CD14-positive monocyte (primary cell): ENCODE measurements around the gene DLG1. TPM values are rescaled to one million over a fixed set of nuclear protein-coding genes. Genes with fewer than 3 reads are reported as not detected.

ENCODE experiments used
- DNase-seq, 3 donors: peaks; one replicate each; pipeline ENCODE4 v3.0.0-alpha.2; 2011 to 2022
- H2AFZ ChIP-seq: 2 replicates; pipeline ENCODE4 v1.6.0; 2012; ENCODE audit warnings: mild to moderate bottlenecking, low read depth, low read length, inconsistent platforms; ENCODE audit not compliant: insufficient read depth, poor library complexity, severe bottlenecking
- H3K27ac ChIP-seq, 2 donors: 1 replicate in 1 of 2; 2 replicates in 1 of 2; pipeline ENCODE4 v1.5.1; 2012 to 2013; ENCODE audit warnings: low read length in 2 of 2, control low read depth in 1 of 2, inconsistent platforms in 1 of 2, low read depth in 1 of 2, mild to moderate bottlenecking in 1 of 2
- H3K27me3 ChIP-seq, 2 donors: one replicate each; pipeline versions ENCODE4 v1.6.0 to v1.6.1; 2011 to 2013; ENCODE audit warnings: low read length in 2 of 2; ENCODE audit not compliant: control insufficient read depth in 2 of 2, insufficient read depth in 2 of 2
- H3K36me3 ChIP-seq, 2 donors: replicated peaks in 1 of 2; 1 replicate in 1 of 2; 2 replicates in 1 of 2; pipeline versions ENCODE4 v1.5.1 to v1.6.1; 2012 to 2013; ENCODE audit warnings: low read length in 2 of 2, control low read depth in 1 of 2, inconsistent platforms in 1 of 2, mild to moderate bottlenecking in 1 of 2; ENCODE audit not compliant: insufficient read depth in 2 of 2, control insufficient read depth in 1 of 2
- H3K4me1 ChIP-seq, 2 donors: 1 replicate in 1 of 2; 2 replicates in 1 of 2; pipeline versions ENCODE4 v1.5.1 to v1.6.1; 2012 to 2013; ENCODE audit warnings: low read length in 2 of 2, control low read depth in 1 of 2, inconsistent platforms in 1 of 2, mild to moderate bottlenecking in 1 of 2, moderate library complexity in 1 of 2; ENCODE audit not compliant: insufficient read depth in 2 of 2, control insufficient read depth in 1 of 2
- H3K4me2 ChIP-seq: replicated peaks from 2 replicates; pipeline ENCODE3; 2012; ENCODE audit warnings: low read length, moderate library complexity, mild to moderate bottlenecking; ENCODE audit not compliant: poor library complexity, severe bottlenecking; ENCODE audit errors: extremely low read depth
- H3K4me3 ChIP-seq, 3 experiments: fragments of 200-600 bp in 1 of 3; sonication (generic) in 1 of 3; replicated peaks in 1 of 3; 1 replicate in 2 of 3; 2 replicates in 1 of 3; pipeline ENCODE4 v1.5.1; 2011 to 2013; ENCODE audit warnings: low read length in 3 of 3, mild to moderate bottlenecking in 3 of 3, control low read depth in 2 of 3, low read depth in 2 of 3, inconsistent platforms in 1 of 3, moderate library complexity in 1 of 3
- H3K79me2 ChIP-seq: 2 replicates; pipeline ENCODE4 v1.6.0; 2012; ENCODE audit warnings: mild to moderate bottlenecking, control low read depth, inconsistent platforms, low read length, moderate library complexity; ENCODE audit not compliant: insufficient read depth
- H3K9ac ChIP-seq: 2 replicates; pipeline ENCODE4 v1.6.0; 2017; ENCODE audit warnings: low read length, mild to moderate bottlenecking; ENCODE audit not compliant: insufficient read depth, poor library complexity, severe bottlenecking
- H3K9me3 ChIP-seq, 2 donors: replicated peaks in 1 of 2; 1 replicate in 1 of 2; 2 replicates in 1 of 2; pipeline versions ENCODE4 v1.5.1 to v1.6.1; 2012 to 2013; ENCODE audit warnings: low read length in 2 of 2, control low read depth in 1 of 2; ENCODE audit not compliant: control insufficient read depth in 1 of 2, insufficient read depth in 1 of 2
- H4K20me1 ChIP-seq: 2 replicates; pipeline ENCODE4 v1.6.0; 2012; ENCODE audit warnings: mild to moderate bottlenecking, low read length, control low read depth, moderate library complexity; ENCODE audit not compliant: insufficient read depth
- H3K27ac Mint-ChIP-seq, 7 donors: one replicate each; pipeline ENCODE4 v1.8.0; 2020; ENCODE audit warnings: mild to moderate bottlenecking in 7 of 7, mixed read lengths in 7 of 7, moderate library complexity in 6 of 7, inconsistent platforms in 2 of 7
- H3K27me3 Mint-ChIP-seq, 3 donors: one replicate each; pipeline ENCODE4 v1.8.0; 2021 to 2022; ENCODE audit warnings: low read depth in 3 of 3, mild to moderate bottlenecking in 3 of 3, mixed read lengths in 3 of 3, moderate library complexity in 3 of 3, inconsistent platforms in 1 of 3
- H3K36me3 Mint-ChIP-seq, 2 donors: one replicate each; pipeline ENCODE4 v1.8.0; 2020; ENCODE audit warnings: mixed read lengths in 2 of 2, inconsistent platforms in 1 of 2, mild to moderate bottlenecking in 1 of 2
- H3K4me1 Mint-ChIP-seq: one replicate; pipeline ENCODE4 v1.8.0; 2020; ENCODE audit warnings: mild to moderate bottlenecking, mixed read lengths
- H3K4me3 Mint-ChIP-seq, 2 donors: one replicate each; pipeline ENCODE4 v1.8.0; 2020; ENCODE audit warnings: mild to moderate bottlenecking in 2 of 2, mixed read lengths in 2 of 2, moderate library complexity in 1 of 2
- H3K9me3 Mint-ChIP-seq, 7 donors: one replicate each; pipeline ENCODE4 v1.8.0; 2020 to 2022; ENCODE audit warnings: mixed read lengths in 7 of 7, mild to moderate bottlenecking in 6 of 7, moderate library complexity in 6 of 7, inconsistent platforms in 2 of 7
- WGBS: methylation state at CpG from one replicate; pipeline ENCODE4 v1.1.5; 2013; ENCODE audit warnings: missing lambda C conversion rate; ENCODE audit not compliant: insufficient coverage; 5-methylcytosine and 5-hydroxymethylcytosine counted together
- intact Hi-C, 2 donors: fragments of 100-400 bp; cut with micrococcal nuclease; formaldehyde crosslinking; loops; one replicate each; pipeline versions ENCODE4 v1.15.0 to v1.15.1; 2023
- polyA plus RNA-seq, 3 donors: library from polyadenylated mRNA; depleted of rRNA in 1 of 3; unstranded in 2 of 3; stranded (reverse) in 1 of 3; fragments of 300-500 nt in 2 of 3; fragments of >200 nt in 1 of 3; fragmentation: Illumina TruSeq in 2 of 3; gene quantifications; 1 replicate in 2 of 3; 2 replicates in 1 of 3; pipeline ENCODE4 v1.2.3, GENCODE V29; 2012 to 2021
- TF ChIP-seq, protein P1 (sequence below): fragments of 200-600 bp; IDR thresholded peaks from one replicate; pipeline ENCODE4 v1.8.0; 2022; ENCODE audit warnings: antibody characterized with exemption, mild to moderate bottlenecking

The DLG1 gene
- polyA plus RNA-seq, 3 donors = 6.5 to 21.9 (median 10.2) TPM

DNA sequence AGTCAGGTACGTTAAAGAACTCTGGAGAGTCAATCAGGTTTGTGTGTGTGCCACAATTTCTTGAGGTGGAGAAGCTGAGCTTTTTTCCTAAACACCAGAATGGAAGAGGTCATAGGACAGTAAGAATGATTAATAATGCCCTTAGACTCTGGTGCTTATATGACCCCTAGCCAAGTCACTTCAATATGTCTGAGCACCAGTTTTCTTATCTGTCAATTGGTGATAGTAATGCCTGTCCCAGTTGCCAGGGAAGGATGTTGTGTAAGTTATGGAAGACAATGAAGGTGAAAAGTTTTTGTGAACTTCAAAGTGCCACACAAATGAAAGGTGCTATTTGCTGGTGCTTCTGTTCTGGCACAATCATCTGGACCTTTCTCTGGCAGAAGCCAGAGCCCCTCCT, 22.2 kb upstream of the DLG1 start:
- Histone ChIP-seq H3K9me3 (no peaks in the 10 kb centered on the region), H3K4me1 (no peaks in the 10 kb centered on the region), H3K4me2 (no peak overlapping the region), H3K27me3 (peaks cover 2 to 4% of the 10 kb centered on the region in 2 donors), H3K9ac (no peak overlapping the region), H3K79me2 (no peaks in the 10 kb centered on the region), H3K27ac (no peak overlapping the region), H2AFZ (no peak overlapping the region), H3K4me3 (no peak overlapping the region), H3K36me3 (no peaks in the 10 kb centered on the region), H4K20me1 (no peaks in the 10 kb centered on the region)
- Mint-ChIP-seq H3K9me3 (peaks cover 0 to 7% (median 2%) of the 10 kb centered on the region in 7 donors), H3K27me3 (peaks cover 6 to 15% (median 12%) of the 10 kb centered on the region in 3 donors), H3K4me3 (no peak overlapping the region), H3K27ac (no peak overlapping the region), H3K4me1 (no peaks in the 10 kb centered on the region), H3K36me3 (no peaks in the 10 kb centered on the region)
- intact Hi-C loops = no loop called here
- no peak for DNase-seq
- TF ChIP-seq, protein P1, sequence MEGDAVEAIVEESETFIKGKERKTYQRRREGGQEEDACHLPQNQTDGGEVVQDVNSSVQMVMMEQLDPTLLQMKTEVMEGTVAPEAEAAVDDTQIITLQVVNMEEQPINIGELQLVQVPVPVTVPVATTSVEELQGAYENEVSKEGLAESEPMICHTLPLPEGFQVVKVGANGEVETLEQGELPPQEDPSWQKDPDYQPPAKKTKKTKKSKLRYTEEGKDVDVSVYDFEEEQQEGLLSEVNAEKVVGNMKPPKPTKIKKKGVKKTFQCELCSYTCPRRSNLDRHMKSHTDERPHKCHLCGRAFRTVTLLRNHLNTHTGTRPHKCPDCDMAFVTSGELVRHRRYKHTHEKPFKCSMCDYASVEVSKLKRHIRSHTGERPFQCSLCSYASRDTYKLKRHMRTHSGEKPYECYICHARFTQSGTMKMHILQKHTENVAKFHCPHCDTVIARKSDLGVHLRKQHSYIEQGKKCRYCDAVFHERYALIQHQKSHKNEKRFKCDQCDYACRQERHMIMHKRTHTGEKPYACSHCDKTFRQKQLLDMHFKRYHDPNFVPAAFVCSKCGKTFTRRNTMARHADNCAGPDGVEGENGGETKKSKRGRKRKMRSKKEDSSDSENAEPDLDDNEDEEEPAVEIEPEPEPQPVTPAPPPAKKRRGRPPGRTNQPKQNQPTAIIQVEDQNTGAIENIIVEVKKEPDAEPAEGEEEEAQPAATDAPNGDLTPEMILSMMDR = no peak
- WGBS = no CpG with 5 or more reads among the region's 1 CpG

DNA sequence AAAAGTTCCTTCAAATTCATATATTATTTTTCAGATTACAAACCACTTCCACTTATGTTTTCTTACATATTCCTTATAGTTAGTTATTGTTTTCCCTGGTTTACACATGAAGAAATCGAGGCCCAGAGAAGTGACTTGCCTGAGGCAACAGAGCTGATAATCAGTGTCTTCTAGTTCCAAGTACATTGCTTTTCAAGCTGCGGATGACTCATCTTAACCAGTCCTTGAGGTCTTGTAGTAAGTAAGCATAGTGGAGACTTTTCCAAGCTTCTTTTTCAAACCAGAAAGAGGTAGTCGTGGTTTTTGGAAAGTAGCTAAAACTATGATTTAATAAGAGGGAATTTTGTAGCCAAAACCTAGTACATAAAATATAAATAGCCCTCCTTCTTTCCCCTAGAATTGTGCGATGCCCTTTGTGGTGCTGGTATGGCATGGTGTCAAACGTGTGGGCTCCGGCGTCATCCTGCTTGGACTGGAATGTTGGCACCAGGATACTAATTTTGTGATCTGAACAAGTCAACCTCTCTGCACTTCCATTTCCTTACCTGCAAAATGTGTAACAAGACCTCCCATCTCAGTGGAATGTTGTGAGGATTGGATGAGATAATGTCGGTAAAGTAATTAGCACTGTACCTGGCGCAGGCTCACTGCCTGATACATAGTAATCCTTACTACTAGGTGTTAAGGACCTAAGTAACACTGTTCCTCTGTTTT, 19.0 kb upstream of the DLG1 start:
- H3K4me3 Mint-ChIP-seq = no peak overlapping the region

More for the DNA sequence above, 19.0 kb upstream of the DLG1 start:
- TF ChIP-seq, protein P1 = no peak
- no peaks in the 10 kb centered on the region for H3K79me2 ChIP-seq
- no peaks in the 10 kb centered on the region for H3K4me1 ChIP-seq
- Mint-ChIP-seq H3K27me3 (peaks cover 8 to 24% (median 11%) of the 10 kb centered on the region in 3 donors), H3K36me3 (no peaks in the 10 kb centered on the region), H3K27ac (no peak overlapping the region), H3K9me3 (peaks cover 0 to 7% (median 3%) of the 10 kb centered on the region in 7 donors), H3K4me1 (no peaks in the 10 kb centered on the region)
- no peak overlapping the region for H3K27ac ChIP-seq
- peaks cover 4 to 7% of the 10 kb centered on the region in 2 donors for H3K27me3 ChIP-seq
- H3K4me3 ChIP-seq = no peak overlapping the region
- WGBS = 80% methylated on average over 1 of the region's 9 CpGs
- H3K4me2 ChIP-seq = no peak overlapping the region
- no peak overlapping the region for H3K9ac ChIP-seq
- intact Hi-C loops = no loop called here
- DNase-seq = no peak
- no peaks in the 10 kb centered on the region for H4K20me1 ChIP-seq
- H3K36me3 ChIP-seq = no peaks in the 10 kb centered on the region
- no peak overlapping the region for H2AFZ ChIP-seq
- no peaks in the 10 kb centered on the region for H3K9me3 ChIP-seq
